CD14-positive monocyte (primary cell): ENCODE data around the gene CRABP2. TPM values are rescaled to one million over a fixed set of nuclear protein-coding genes. Genes with fewer than 3 reads are reported as not detected.
A peak's percentile ranks its signal among the peaks of the same experiment; 100 is the strongest.

Source experiments
- DNase-seq, 3 donors: peaks; one replicate each; pipeline ENCODE4 v3.0.0-alpha.2; 2011 to 2022
- H2AFZ ChIP-seq: 2 replicates; pipeline ENCODE4 v1.6.0; 2012; ENCODE audit warnings: mild to moderate bottlenecking, low read depth, low read length, inconsistent platforms; ENCODE audit not compliant: insufficient read depth, poor library complexity, severe bottlenecking
- H3K27ac ChIP-seq, 2 donors: 1 replicate in 1 of 2; 2 replicates in 1 of 2; pipeline ENCODE4 v1.5.1; 2012 to 2013; ENCODE audit warnings: low read length in 2 of 2, control low read depth in 1 of 2, inconsistent platforms in 1 of 2, low read depth in 1 of 2, mild to moderate bottlenecking in 1 of 2
- H3K27me3 ChIP-seq, 2 donors: one replicate each; pipeline versions ENCODE4 v1.6.0 to v1.6.1; 2011 to 2013; ENCODE audit warnings: low read length in 2 of 2; ENCODE audit not compliant: control insufficient read depth in 2 of 2, insufficient read depth in 2 of 2
- H3K36me3 ChIP-seq, 2 donors: replicated peaks in 1 of 2; 1 replicate in 1 of 2; 2 replicates in 1 of 2; pipeline versions ENCODE4 v1.5.1 to v1.6.1; 2012 to 2013; ENCODE audit warnings: low read length in 2 of 2, control low read depth in 1 of 2, inconsistent platforms in 1 of 2, mild to moderate bottlenecking in 1 of 2; ENCODE audit not compliant: insufficient read depth in 2 of 2, control insufficient read depth in 1 of 2
- H3K4me1 ChIP-seq, 2 donors: 1 replicate in 1 of 2; 2 replicates in 1 of 2; pipeline versions ENCODE4 v1.5.1 to v1.6.1; 2012 to 2013; ENCODE audit warnings: low read length in 2 of 2, control low read depth in 1 of 2, inconsistent platforms in 1 of 2, mild to moderate bottlenecking in 1 of 2, moderate library complexity in 1 of 2; ENCODE audit not compliant: insufficient read depth in 2 of 2, control insufficient read depth in 1 of 2
- H3K4me2 ChIP-seq: replicated peaks from 2 replicates; pipeline ENCODE3; 2012; ENCODE audit warnings: low read length, moderate library complexity, mild to moderate bottlenecking; ENCODE audit not compliant: poor library complexity, severe bottlenecking; ENCODE audit errors: extremely low read depth
- H3K4me3 ChIP-seq, 3 experiments: fragments of 200-600 bp in 1 of 3; sonication (generic) in 1 of 3; replicated peaks in 1 of 3; 1 replicate in 2 of 3; 2 replicates in 1 of 3; pipeline ENCODE4 v1.5.1; 2011 to 2013; ENCODE audit warnings: low read length in 3 of 3, mild to moderate bottlenecking in 3 of 3, control low read depth in 2 of 3, low read depth in 2 of 3, inconsistent platforms in 1 of 3, moderate library complexity in 1 of 3
- H3K79me2 ChIP-seq: 2 replicates; pipeline ENCODE4 v1.6.0; 2012; ENCODE audit warnings: mild to moderate bottlenecking, control low read depth, inconsistent platforms, low read length, moderate library complexity; ENCODE audit not compliant: insufficient read depth
- H3K9ac ChIP-seq: 2 replicates; pipeline ENCODE4 v1.6.0; 2017; ENCODE audit warnings: low read length, mild to moderate bottlenecking; ENCODE audit not compliant: insufficient read depth, poor library complexity, severe bottlenecking
- H3K9me3 ChIP-seq, 2 donors: replicated peaks in 1 of 2; 1 replicate in 1 of 2; 2 replicates in 1 of 2; pipeline versions ENCODE4 v1.5.1 to v1.6.1; 2012 to 2013; ENCODE audit warnings: low read length in 2 of 2, control low read depth in 1 of 2; ENCODE audit not compliant: control insufficient read depth in 1 of 2, insufficient read depth in 1 of 2
- H4K20me1 ChIP-seq: 2 replicates; pipeline ENCODE4 v1.6.0; 2012; ENCODE audit warnings: mild to moderate bottlenecking, low read length, control low read depth, moderate library complexity; ENCODE audit not compliant: insufficient read depth
- H3K27ac Mint-ChIP-seq, 7 donors: one replicate each; pipeline ENCODE4 v1.8.0; 2020; ENCODE audit warnings: mild to moderate bottlenecking in 7 of 7, mixed read lengths in 7 of 7, moderate library complexity in 6 of 7, inconsistent platforms in 2 of 7
- H3K27me3 Mint-ChIP-seq, 3 donors: one replicate each; pipeline ENCODE4 v1.8.0; 2021 to 2022; ENCODE audit warnings: low read depth in 3 of 3, mild to moderate bottlenecking in 3 of 3, mixed read lengths in 3 of 3, moderate library complexity in 3 of 3, inconsistent platforms in 1 of 3
- H3K36me3 Mint-ChIP-seq, 2 donors: one replicate each; pipeline ENCODE4 v1.8.0; 2020; ENCODE audit warnings: mixed read lengths in 2 of 2, inconsistent platforms in 1 of 2, mild to moderate bottlenecking in 1 of 2
- H3K4me1 Mint-ChIP-seq: one replicate; pipeline ENCODE4 v1.8.0; 2020; ENCODE audit warnings: mild to moderate bottlenecking, mixed read lengths
- H3K4me3 Mint-ChIP-seq, 2 donors: one replicate each; pipeline ENCODE4 v1.8.0; 2020; ENCODE audit warnings: mild to moderate bottlenecking in 2 of 2, mixed read lengths in 2 of 2, moderate library complexity in 1 of 2
- H3K9me3 Mint-ChIP-seq, 7 donors: one replicate each; pipeline ENCODE4 v1.8.0; 2020 to 2022; ENCODE audit warnings: mixed read lengths in 7 of 7, mild to moderate bottlenecking in 6 of 7, moderate library complexity in 6 of 7, inconsistent platforms in 2 of 7
- WGBS: methylation state at CpG from one replicate; pipeline ENCODE4 v1.1.5; 2013; ENCODE audit warnings: missing lambda C conversion rate; ENCODE audit not compliant: insufficient coverage; 5-methylcytosine and 5-hydroxymethylcytosine counted together
- intact Hi-C, 2 donors: fragments of 100-400 bp; cut with micrococcal nuclease; formaldehyde crosslinking; loops; one replicate each; pipeline versions ENCODE4 v1.15.0 to v1.15.1; 2023
- polyA plus RNA-seq, 3 donors: library from polyadenylated mRNA; depleted of rRNA in 1 of 3; unstranded in 2 of 3; stranded (reverse) in 1 of 3; fragments of 300-500 nt in 2 of 3; fragments of >200 nt in 1 of 3; fragmentation: Illumina TruSeq in 2 of 3; gene quantifications; 1 replicate in 2 of 3; 2 replicates in 1 of 3; pipeline ENCODE4 v1.2.3, GENCODE V29; 2012 to 2021
- TF ChIP-seq, protein P1 (sequence below): fragments of 200-600 bp; IDR thresholded peaks from one replicate; pipeline ENCODE4 v1.8.0; 2022; ENCODE audit warnings: antibody characterized with exemption, mild to moderate bottlenecking

CRABP2 gene
- polyA plus RNA-seq, 3 donors, result 0.23 to 1.8 TPM; not detected in 1

- H3K4me2 ChIP-seq, result peak overlapping the region; percentile 91
- intact Hi-C loops, result loop anchor here in 1 of 2 donors (5.0 kb wide), 1 partner anchor 245 kb away; the partner anchor contains the start of gene MEF2D
Observed at GRCh38 chr1:156746728-156747631, 41.6 kb upstream of the CRABP2 start.

DNA sequence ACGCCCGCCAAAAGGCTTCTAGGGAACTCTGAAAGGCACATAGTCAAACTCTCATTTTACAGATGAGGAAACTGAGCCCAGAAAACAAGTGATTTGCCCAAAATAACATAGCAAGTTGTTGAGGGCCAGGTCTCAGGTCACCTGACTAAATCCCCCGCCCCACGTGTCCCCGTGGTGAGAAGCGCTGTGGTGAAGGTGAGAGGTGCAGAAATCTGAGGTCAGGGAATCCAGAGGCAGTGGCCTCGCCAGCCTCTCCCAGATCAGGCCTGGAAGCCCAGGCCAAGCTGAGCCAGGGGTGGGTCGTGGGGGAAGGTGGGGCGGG lies 41.0 kb upstream of the CRABP2 start:
- 60% methylated on average over 1 of the region's 9 CpGs for WGBS
- intact Hi-C loops, result loop anchor here in 1 of 2 donors (5.0 kb wide), 1 partner anchor 244 kb away; the partner anchor contains the start of gene MEF2D
- Histone ChIP-seq H3K4me3 (peak overlapping the region in 1 of 3 experiments; percentile 84), H3K27ac (peak overlapping the region; percentile 81 to 89), H3K9ac (peak overlapping the region; percentile 62), H4K20me1 (peaks cover 45% of the 10 kb centered on the region), H2AFZ (no peak overlapping the region), H3K4me1 (peaks cover 57 to 68% of the 10 kb centered on the region in 2 donors), H3K36me3 (peaks cover 30 to 35% of the 10 kb centered on the region in 2 donors), H3K4me2 (peak overlapping the region; percentile 91), H3K79me2 (peaks cover 79% of the 10 kb centered on the region), H3K9me3 (no peaks in the 10 kb centered on the region), H3K27me3 (no peaks in the 10 kb centered on the region)
- TF ChIP-seq, protein P1, sequence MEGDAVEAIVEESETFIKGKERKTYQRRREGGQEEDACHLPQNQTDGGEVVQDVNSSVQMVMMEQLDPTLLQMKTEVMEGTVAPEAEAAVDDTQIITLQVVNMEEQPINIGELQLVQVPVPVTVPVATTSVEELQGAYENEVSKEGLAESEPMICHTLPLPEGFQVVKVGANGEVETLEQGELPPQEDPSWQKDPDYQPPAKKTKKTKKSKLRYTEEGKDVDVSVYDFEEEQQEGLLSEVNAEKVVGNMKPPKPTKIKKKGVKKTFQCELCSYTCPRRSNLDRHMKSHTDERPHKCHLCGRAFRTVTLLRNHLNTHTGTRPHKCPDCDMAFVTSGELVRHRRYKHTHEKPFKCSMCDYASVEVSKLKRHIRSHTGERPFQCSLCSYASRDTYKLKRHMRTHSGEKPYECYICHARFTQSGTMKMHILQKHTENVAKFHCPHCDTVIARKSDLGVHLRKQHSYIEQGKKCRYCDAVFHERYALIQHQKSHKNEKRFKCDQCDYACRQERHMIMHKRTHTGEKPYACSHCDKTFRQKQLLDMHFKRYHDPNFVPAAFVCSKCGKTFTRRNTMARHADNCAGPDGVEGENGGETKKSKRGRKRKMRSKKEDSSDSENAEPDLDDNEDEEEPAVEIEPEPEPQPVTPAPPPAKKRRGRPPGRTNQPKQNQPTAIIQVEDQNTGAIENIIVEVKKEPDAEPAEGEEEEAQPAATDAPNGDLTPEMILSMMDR, result no peak
- Mint-ChIP-seq H3K36me3 (peaks cover 28 to 41% of the 10 kb centered on the region in 2 donors), H3K27ac (peak overlapping the region; percentile 91 to 96 (median 95)), H3K27me3 (peaks cover 0 to 3% (median 2%) of the 10 kb centered on the region in 3 donors), H3K9me3 (peaks cover 0 to 2% (median 0%) of the 10 kb centered on the region in 7 donors), H3K4me3 (peak overlapping the region in 1 of 2 donors; percentile 90), H3K4me1 (peaks cover 62% of the 10 kb centered on the region)
- DNase-seq, result no peak

More at GRCh38 chr1:156746728-156747631, 41.6 kb upstream of the CRABP2 start:
- Histone ChIP-seq H3K9me3 (no peaks in the 10 kb centered on the region), H3K27me3 (no peaks in the 10 kb centered on the region), H3K4me3 (peak overlapping the region; percentile 14 to 84 (median 34)), H4K20me1 (peaks cover 45% of the 10 kb centered on the region), H3K4me1 (peaks cover 52 to 62% of the 10 kb centered on the region in 2 donors), H3K9ac (peak overlapping the region; percentile 80), H3K79me2 (peaks cover 84% of the 10 kb centered on the region), H3K36me3 (peaks cover 28 to 34% of the 10 kb centered on the region in 2 donors), H2AFZ (no peak overlapping the region), H3K27ac (peak overlapping the region; percentile 89 to 91)
- Mint-ChIP-seq H3K27ac (peak overlapping the region; percentile 91 to 98 (median 95)), H3K36me3 (peaks cover 28 to 38% of the 10 kb centered on the region in 2 donors), H3K4me3 (peak overlapping the region; percentile 78 to 97), H3K4me1 (peaks cover 57% of the 10 kb centered on the region), H3K27me3 (peaks cover 0 to 3% (median 2%) of the 10 kb centered on the region in 3 donors), H3K9me3 (peaks cover 0 to under 1% (median 0%) of the 10 kb centered on the region in 7 donors)
- WGBS, result 19% methylated on average over 5 of the region's 29 CpGs
- DNase-seq, result peak; percentile 62 to 76 (median 64)
- TF ChIP-seq, protein P1, result no peak
